Measurements from ENCODE around the gene STRAP.
"Not testable (repeated sequence)": the region's sequence is repeated elsewhere in the genome, so short reads cannot be mapped to it uniquely, and the experiment has no call there.

Gene STRAP

DNA sequence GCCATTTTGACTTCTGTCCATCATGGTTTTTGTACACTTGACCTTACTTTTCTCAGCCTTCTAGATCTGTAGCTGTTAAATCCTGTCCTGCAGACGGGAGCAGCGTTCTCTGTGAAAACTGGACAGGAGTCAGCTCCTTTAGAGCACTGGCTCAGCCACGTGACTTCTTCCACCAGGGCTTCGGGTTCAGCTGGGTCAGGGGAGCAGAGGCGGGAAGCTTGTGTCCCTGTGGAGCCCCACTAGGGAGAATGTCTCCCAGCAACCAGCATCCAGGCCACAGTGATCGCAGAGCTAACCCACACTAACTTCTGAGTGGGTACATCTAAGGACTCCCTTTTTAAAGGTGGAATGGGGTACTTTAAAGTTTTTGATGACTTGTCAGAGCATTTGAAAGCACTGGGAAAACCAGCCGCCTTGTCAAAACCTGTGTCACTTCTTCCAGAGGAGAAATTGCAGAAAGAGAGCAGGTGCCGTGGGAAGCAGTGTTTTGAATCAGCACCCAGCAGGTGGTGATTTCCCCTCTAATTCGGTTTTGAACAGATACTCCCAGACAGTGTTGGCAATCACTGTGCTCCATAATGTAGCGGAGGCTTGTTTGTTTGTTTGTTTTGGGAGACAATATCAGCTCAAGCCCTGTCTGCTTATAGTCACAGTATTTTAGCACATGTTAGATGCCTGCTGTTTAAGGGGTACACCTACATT, 46.8 kb downstream of the STRAP start:
- no peak for DNase-seq

DNA sequence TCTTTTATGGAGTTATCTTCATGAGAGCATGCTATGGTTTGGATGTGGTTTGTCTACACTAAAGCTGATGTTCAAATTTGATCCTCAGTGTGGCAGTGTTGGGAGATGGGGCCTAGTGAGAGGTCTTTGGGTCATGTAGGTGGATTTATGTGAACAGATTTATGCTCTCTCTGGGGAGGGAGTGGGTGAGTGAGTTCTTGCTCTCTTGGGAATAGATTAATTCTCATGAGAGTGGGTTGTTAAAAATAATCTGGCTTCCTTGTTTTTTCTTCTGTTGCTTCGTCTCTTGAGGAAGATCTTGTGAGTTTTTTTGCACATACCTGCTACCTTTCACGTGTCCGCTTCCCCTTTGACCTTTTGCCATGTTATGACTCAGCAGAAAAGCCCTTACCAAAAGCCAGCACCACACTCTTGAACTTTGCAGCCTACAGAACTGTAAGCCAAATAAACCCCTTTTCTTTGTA, 49.4 kb downstream of the STRAP start:
- no peak for DNase-seq

DNA sequence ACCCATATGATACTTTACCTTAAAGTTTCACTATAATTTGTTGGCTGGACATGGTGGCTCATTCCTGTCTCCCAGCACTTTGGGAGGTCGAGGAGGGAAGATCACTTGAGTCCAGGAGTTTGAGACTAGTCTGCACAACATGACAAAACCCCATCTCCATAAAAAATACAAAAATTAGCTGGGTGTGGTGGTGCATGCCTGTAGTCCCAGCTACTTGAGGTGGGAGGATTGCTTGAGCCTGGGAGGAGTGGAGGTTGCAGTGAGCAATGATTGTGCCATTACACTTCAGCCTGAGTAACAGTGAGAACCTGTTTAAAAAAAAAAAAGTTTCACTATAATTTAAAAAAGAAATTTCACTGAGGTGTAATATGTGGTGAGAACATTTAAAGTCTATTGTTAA, 50.1 kb downstream of the STRAP start:
- DNase-seq = no peak

DNA sequence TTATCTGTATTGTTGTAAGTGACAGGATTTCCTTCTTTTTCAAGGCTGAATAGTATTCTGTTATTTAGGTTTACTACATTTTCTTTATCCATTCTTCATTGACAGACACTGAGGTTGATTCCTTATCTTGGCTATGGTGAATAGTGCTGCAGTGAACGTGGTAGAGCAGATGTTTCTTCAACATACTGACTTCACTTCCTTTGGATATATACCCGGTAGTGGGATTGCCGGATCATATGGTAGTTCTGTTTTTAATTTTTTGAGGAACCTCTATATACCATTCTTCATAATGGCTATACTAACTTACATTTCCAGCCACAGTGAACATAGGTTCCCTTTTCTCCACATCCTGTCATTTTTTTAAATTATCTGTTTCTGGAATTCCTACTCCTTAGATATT, 50.8 kb downstream of the STRAP start:
- no peak for DNase-seq

DNA sequence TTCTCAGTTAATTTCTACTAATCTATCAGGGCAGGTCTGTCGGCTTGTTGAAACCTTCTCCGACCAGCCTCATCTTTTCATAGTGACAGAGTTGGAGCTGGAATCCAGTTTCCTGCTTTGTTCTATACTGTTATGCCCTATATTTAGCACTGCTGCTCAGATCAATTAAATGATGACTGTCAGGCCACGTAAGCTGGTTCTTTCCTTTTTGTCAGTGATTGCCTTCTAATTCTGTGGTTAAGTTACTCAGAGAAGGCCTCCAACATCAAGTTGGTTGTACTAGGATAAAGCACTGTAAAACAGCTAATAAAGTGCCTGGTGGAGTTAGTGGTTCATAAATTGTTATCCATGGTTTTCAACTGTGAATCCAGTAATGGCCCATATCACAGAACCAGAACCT, 51.6 kb downstream of the STRAP start:
- no peak for DNase-seq

DNA sequence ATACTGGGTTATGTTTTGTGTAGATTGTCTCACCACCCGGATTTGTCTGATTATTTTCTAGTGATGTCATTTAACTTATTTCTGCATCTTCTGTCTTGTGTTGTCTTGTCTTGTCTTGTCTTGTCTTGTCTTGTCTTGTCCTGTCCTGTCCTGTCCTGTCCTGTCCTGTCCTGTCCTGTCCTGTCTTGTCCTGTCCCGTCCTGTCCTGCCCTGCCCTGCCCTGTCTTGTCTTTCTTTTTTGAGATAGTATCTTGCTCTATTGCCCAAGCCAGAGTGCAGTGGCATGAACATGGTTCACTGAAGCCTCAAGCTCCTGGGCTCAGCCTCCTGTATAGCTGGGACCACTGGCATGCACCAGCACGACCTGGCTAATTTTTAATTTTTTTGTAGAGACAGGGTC, 54.6 kb downstream of the STRAP start:
- DNase-seq = no peak

DNA sequence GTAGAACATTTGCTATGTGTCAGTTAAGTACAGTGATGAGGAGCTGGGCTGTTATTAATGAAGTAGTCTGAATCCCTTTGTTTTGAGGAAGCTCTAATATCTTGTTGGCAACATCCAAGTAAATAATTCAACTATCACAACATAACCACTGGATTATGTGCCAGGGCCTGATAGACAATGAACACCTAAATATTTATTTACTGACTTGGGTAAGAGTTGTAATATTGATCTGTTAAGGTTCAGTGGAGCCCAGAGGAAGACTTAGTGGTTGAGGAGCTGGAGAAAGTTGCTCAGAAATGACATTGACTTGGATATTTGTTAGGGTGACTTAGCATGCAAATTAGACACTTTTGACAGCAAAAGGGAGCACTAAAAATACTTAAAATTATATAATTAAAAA, 55.7 kb downstream of the STRAP start:
- DNase-seq = no peak

DNA sequence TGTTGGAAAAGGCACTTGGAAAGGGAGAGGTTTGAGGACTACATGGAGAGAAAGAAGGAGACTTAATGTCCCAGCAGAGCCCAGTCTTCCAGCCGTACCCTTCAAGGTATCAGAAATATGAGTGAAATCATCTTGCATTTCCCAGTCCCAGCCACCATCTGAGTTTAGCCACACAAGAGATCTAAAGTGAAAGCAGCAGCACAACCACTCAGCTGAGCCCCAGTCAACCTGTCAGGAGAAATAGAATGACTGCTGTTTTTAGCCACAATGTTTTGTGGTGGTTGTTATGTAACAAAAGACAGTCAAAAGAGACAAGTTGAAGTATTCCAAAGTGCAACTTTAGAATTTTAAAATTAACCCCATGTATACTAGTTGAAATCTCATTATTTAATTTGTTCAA, 56.9 kb downstream of the STRAP start:
- DNase-seq = no peak

DNA sequence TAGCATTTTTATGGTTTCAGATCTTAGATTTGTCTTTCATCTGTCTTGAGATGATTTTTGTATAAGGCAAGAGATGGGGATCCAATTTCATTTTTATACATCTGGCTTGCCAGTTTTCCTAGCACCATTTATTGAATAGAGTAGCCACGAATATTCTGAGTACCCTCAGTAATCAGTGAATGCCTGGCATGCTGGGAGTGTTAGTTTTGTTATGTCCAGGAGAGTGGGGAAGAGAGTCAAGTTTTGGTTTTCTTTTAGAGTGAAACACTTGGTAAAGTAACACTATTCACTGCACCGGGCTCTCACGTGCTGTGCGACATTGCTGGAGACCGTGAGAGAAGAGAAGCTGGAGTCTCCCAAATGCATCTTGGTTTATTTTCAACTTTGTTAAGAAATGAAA, 60.3 kb downstream of the STRAP start:
- DNase-seq = no peak

DNA sequence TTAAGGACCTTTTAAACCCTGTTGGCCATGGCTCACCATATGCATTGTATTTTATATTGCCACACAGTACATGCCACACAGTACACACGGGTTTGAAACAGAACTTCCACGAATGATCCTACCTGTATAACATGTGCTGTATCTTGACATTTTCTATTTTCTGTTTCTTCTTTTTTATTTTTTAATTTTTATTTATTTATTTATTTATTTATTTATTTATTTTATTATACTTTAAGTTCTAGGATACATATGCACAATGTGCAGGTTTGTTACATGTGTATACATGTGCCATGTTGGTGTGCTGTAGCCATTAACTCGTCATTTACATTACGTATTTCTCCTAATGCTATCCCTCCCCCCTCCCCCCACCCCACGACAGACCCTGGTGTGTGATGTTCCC, 61.3 kb downstream of the STRAP start:
- not testable (repeated sequence) for DNase-seq

DNA sequence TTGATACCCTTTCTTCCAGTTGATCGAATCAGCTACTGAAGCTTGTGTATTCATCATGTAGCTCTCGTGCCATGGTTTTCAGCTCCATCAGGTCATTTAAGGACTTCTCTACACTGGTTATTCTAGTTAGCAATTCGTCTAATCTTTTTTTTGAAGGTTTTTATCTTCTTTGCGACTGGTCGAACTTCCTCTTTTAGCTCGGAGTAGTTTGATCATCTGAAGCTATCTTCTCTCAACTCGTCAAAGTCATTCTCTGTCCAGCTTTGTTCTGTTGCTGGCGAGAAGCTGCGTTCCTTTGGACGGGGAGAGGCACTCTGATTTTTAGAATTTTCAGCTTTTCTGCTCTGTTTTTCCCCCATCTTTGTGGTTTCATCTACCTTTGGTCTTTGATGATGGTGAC, 66.3 kb downstream of the STRAP start:
- DNase-seq = not testable (repeated sequence)

Measured in effector CD8-positive, alpha-beta T cell (primary cell).